K562 (cell line): Measurements from ENCODE around the gene WDPCP. TPM values are rescaled to one million over a fixed set of nuclear protein-coding genes. Genes with fewer than 3 reads are reported as not detected.
A peak's percentile ranks its signal among the peaks of the same experiment; 100 is the strongest.

ENCODE experiments used
- ADNP ChIP-seq: fragments of 200-800 bp; sonication (Bioruptor generic); IDR thresholded peaks from 2 replicates; pipeline ENCODE4 v1.6.1; 2016; ENCODE audit warnings: missing genetic modification characterization, missing compliant biosample characterization
- ARID3A ChIP-seq: IDR thresholded peaks from 2 replicates; pipeline ENCODE4 v1.6.1; 2012; ENCODE audit warnings: low read depth, low read length, improper control_type of control experiment, borderline replicate concordance
- BRD4 ChIP-seq: fragments of 200-600 bp; sonication (generic); IDR thresholded peaks from 2 replicates; pipeline ENCODE4 v1.6.1; 2017; ENCODE audit warnings: inconsistent platforms
- C11orf30 ChIP-seq: fragments of 450-650 bp; IDR thresholded peaks from 2 replicates; pipeline ENCODE4 v1.6.1; 2016; ENCODE audit warnings: low read depth, mild to moderate bottlenecking
- DPF2 ChIP-seq: fragments of 450-650 bp; IDR thresholded peaks from 2 replicates; pipeline ENCODE4 v1.6.1; 2016
- EGR1 ChIP-seq: fragments of 450-650 bp; conservative IDR thresholded peaks from 2 replicates; pipeline ENCODE4 v1.6.1; 2017; ENCODE audit warnings: mild to moderate bottlenecking
- EZH2 ChIP-seq: IDR thresholded peaks from 2 replicates; pipeline ENCODE4 v1.6.1; 2012; ENCODE audit warnings: low read depth, mild to moderate bottlenecking, inconsistent platforms, low read length, borderline replicate concordance
- HSF4 ChIP-seq: fragments of 250-450 bp; sonication (Bioruptor Pico); IDR thresholded peaks from 2 replicates; pipeline ENCODE4 v2.1.2; 2022; ENCODE audit warnings: mild to moderate bottlenecking, moderate library complexity, borderline replicate concordance
- JUN ChIP-seq, 2 experiments: sonication (generic) in 1 of 2; formaldehyde crosslinking in 1 of 2; IDR thresholded peaks; 2 replicates each; pipeline versions ENCODE4 v1.6.1 to v1.8.0; 2012 to 2022; ENCODE audit warnings: borderline replicate concordance in 2 of 2, mild to moderate bottlenecking in 2 of 2, improper control_type of control experiment in 1 of 2, low read depth in 1 of 2, low read length in 1 of 2, missing genetic modification reagents in 1 of 2
- MAFG ChIP-seq: fragments of 450-650 bp; conservative IDR thresholded peaks from 2 replicates; pipeline ENCODE4 v1.6.1; 2016; ENCODE audit warnings: missing genetic modification characterization, missing compliant biosample characterization
- POU5F1 ChIP-seq: fragments of 150-350 bp; IDR thresholded peaks from 2 replicates; pipeline ENCODE4 v1.6.1; 2014; ENCODE audit warnings: borderline replicate concordance, low read length, low read depth, mild to moderate bottlenecking; ENCODE audit not compliant: partially characterized antibody
- PTTG1 ChIP-seq: fragments of 450-650 bp; IDR thresholded peaks from 2 replicates; pipeline ENCODE4 v1.6.1; 2016; ENCODE audit warnings: low read depth, mild to moderate bottlenecking, missing genetic modification characterization, missing compliant biosample characterization
- RAD21 ChIP-seq, 2 experiments: fragments of 250-450 bp in 1 of 2; fragments of 450-650 bp in 1 of 2; sonication (Bioruptor Pico) in 1 of 2; formaldehyde crosslinking in 1 of 2; IDR thresholded peaks in 1 of 2; conservative IDR thresholded peaks in 1 of 2; 2 replicates each; pipeline versions ENCODE4 v1.4.0 to v1.8.0; 2020 to 2022; ENCODE audit warnings: mild to moderate bottlenecking in 2 of 2, moderate library complexity in 1 of 2
- SFPQ ChIP-seq: fragments of 200-400 bp; formaldehyde crosslinking; IDR thresholded peaks from 2 replicates; pipeline ENCODE4 v1.6.1; 2017; ENCODE audit warnings: mild to moderate bottlenecking, low read depth, low read length, moderate library complexity
- TCFL5 ChIP-seq: fragments of 250-450 bp; sonication (Bioruptor Pico); conservative IDR thresholded peaks from 2 replicates; pipeline ENCODE4 v1.6.1; 2021; ENCODE audit warnings: mild to moderate bottlenecking, moderate library complexity, matching md5 sums
- ZNF12 ChIP-seq: sonication (generic); formaldehyde crosslinking; IDR thresholded peaks from 2 replicates; pipeline ENCODE4 v1.4.0; 2020; ENCODE audit warnings: mild to moderate bottlenecking, missing genetic modification reagents
- ZNF316 ChIP-seq: fragments of 450-650 bp; IDR thresholded peaks from 2 replicates; pipeline ENCODE4 v1.6.1; 2016
- ZNF609 ChIP-seq: sonication (generic); formaldehyde crosslinking; IDR thresholded peaks from 2 replicates; pipeline ENCODE4 v1.8.1; 2023; ENCODE audit warnings: missing genetic modification reagents, mild to moderate bottlenecking, borderline replicate concordance
- ZNF79 ChIP-seq: fragments of 250-450 bp; sonication (Bioruptor Pico); IDR thresholded peaks from 2 replicates; pipeline ENCODE4 v1.4.0; 2020; ENCODE audit warnings: low read depth, mild to moderate bottlenecking, moderate library complexity
- polyA plus RNA-seq, 8 experiments: library from polyadenylated mRNA; depleted of rRNA in 4 of 8; stranded (reverse) in 5 of 8; unstranded in 3 of 8; fragments of >200 nt; fragmentation: Nextera tagmentation in 2 of 8; fragmentation: Illumina TruSeq in 1 of 8; extraction: Ambion mirVana in 2 of 8; extraction: Trizol in 1 of 8; gene quantifications; 2 replicates each; pipeline versions ENCODE4 v1.2.1 to v1.2.3, GENCODE V29; 2011 to 2014; ENCODE audit warnings: inconsistent platforms in 1 of 8, missing spikeins in 1 of 8
- total RNA-seq, 7 experiments: library from RNA; depleted of rRNA in 6 of 7; stranded (reverse); fragments of >200 nt in 6 of 7; fragmentation: Illumina TruSeq in 2 of 7; extraction: Trizol in 2 of 7; gene quantifications; 2 replicates each; pipeline versions ENCODE4 v1.2.1 to v1.2.3, GENCODE V29; 2011 to 2021; ENCODE audit warnings: low replicate concordance in 1 of 7

Gene WDPCP
- total and polyA plus RNA-seq, 9 of the 15 experiments (the other 6 are each of a cell fraction or from before 2014, with no cell fraction given), result 1.4 to 6.4 (median 5.5) TPM

GRCh38 chr2:63486861-63487290 is 101.4 kb downstream of the WDPCP start (continued):
- TF ChIP-seq HSF4 (no peak), MAFG (tag) (peak; percentile 26; the same call in 1 of the 2 replicates), POU5F1 (no peak), BRD4 (no peak), EGR1 (no peak), ZNF12 (no peak), DPF2 (no peak), JUN (IDR thresholded peaks at IDR 0.05; ENCODE audit: borderline replicate concordance, low read depth, low read length) (no peak), JUN (CRISPR knock-in tag; IDR thresholded peaks at IDR 0.05; ENCODE audit: borderline replicate concordance) (no peak), EZH2 (no peak), SFPQ (no peak), ZNF609 (CRISPR knock-in tag) (no peak), PTTG1 (tag) (no peak), ZNF79 (CRISPR knock-in tag) (no peak), ZNF316 (peak; percentile 58), ARID3A (no peak), C11orf30 (peak; percentile 17; the same call in 1 of the 2 replicates), TCFL5 (CRISPR knock-in tag) (no peak), ADNP (tag) (no peak), RAD21 (CRISPR knock-in tag; conservative IDR thresholded peaks at IDR 0.05 in 1 of 2, IDR thresholded peaks at IDR 0.05 in 1 of 2) (peak; percentile 9 to 32; a peak in 1 of 4 replicates)
